NCI-H2227 treated with DMSO at 0.1 percent for 48 hours (cell line): ENCODE results near the gene DVL3.
"Not testable (repeated sequence)": the region's sequence is repeated elsewhere in the genome, so short reads cannot be mapped to it uniquely, and the experiment has no call there.

ENCODE experiments used
- DNase-seq: peaks from one replicate; lab custom pipeline; 2025; lab: John Stamatoyannopoulos, UW

DVL3 gene

DNA sequence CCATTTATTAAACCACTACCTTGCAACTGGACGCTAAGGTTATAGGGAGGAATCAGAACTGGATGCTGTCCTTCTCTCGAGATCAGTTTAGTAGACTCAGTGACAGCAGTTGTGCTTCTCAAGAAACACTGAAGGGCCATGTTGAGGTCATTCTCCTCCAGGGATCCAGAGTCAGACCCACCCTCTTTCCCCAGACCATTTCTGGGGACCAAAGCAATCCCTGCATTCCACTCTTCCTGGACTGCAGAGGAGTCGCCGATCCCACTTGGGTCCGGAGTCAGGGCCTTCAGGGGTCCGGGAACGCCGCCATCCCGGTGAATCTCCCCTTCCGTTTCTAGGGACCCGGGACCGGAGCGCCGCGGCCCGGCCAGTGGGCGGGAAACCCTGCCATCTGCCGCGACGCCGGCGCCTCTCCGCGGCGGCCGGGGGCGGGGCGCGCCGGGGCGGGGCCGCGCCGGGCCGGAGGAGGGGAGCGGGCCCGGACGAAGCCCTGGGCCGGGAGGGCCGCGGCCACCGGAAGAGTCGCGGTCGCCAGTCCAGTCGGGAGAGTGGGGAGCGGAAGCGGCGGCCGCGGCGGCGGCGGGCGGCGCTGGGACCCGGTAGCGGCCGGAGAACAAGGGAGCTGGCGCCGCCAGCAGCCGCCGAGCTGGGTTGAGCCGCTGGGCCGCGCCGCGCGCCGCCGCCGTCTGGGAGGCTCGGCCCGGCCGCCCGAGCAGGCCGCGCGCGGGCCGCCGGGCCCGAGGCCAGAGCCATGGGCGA lies at the start of gene DVL3:
TSS of gene DVL3 (plus strand) at position 493 of the 759 bp plus-strand sequence. CDS start at position 752, 259 bp downstream.
- DNase-seq = peak; percentile 56

DNA sequence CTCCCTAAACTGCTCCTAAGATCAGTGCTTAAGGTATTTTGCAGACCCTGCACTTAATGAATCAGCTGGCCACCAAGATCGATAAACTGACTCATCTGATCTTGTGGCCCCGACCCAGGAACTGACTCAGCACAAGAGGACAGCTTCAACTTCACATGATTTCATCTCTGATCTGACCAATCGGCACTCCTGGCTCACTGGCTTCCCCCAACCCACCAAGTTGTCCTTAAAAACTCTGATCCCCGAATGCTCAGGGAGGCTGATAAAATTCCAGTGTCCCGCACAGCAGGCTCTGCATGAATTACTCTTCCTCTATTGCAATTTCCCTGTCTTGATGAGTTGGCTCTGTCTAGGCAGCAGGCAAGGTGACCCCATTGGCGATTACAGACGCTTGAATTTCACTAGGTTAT lies 44.9 kb upstream of the DVL3 start:
- DNase-seq = peak; percentile 16

DNA sequence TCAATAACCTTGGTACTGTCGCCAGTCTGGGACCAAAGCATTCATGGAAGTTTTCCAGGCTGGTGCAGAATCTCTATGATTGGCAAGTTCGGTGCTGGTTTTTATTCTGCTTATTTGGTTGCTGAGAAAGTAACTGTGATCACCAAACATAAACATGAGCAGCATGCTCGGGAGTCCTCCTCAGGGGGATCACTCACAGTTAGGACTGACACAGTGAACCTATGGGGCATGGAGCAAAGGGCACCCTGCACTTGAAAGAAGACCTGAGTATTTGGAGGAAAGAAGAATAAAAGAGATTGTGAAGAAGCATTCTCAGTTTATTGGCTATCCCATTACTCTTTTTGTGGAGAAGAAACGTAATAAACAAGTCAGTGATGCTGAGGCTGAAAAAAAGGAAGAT lies 39.2 kb upstream of the DVL3 start:
- DNase-seq = no peak

DNA sequence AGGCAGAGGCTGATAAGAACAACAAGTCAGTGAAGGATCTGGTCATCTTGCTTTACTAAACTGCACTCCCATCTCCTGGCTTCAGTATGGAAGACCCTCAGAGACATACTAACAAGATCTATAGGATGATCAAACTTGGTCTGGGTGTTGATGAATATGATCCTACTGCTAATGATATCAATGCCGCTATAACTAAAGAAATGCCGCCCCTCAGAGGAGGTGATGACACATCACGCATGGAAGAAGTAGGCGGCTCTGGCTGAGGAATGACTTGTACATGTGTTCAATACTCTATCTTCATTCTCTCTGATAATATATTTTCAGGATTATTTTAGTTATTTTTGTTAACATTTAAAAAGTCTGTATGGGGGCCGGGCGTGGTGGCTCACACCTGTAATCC lies 37.5 kb upstream of the DVL3 start:
- DNase-seq = no peak

DNA sequence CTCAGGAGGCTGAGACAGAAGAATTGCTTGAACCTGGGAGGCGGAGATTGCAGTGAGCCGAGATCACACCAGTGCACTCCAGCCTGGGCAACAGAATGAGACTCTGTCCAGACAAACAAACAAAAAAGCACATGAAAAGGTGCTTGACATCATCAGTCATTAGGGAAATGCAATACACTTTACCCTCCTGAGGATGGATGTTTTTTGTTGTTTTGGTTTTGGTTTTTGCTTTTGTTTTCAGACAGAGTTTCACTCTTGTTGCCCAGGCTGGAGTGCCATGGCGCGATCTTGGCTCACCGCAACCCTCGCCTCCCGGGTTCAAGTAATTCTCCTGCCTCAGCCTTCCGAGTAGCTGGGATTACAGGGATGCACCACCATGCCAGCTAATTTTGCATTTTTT lies 34.1 kb upstream of the DVL3 start:
- not testable (repeated sequence) for DNase-seq

DNA sequence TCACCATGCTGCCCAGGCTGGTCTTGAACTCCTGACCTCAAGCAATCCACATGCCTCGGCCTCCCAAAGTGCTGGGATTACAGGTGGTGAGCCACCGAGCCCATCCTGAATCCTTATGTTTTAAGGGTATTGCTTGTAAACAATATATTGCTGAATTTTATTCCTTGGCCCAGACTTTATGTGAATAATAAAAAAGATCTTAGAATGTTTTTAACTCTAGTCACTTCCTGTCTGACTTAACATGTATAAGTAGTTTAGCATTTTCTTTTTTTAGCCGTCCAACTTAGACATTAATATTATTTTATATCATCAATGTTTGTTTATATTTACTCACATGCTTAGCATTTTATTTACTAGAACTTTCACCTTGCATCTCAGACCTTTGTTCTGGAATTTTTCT lies 29.2 kb upstream of the DVL3 start:
- DNase-seq = no peak

DNA sequence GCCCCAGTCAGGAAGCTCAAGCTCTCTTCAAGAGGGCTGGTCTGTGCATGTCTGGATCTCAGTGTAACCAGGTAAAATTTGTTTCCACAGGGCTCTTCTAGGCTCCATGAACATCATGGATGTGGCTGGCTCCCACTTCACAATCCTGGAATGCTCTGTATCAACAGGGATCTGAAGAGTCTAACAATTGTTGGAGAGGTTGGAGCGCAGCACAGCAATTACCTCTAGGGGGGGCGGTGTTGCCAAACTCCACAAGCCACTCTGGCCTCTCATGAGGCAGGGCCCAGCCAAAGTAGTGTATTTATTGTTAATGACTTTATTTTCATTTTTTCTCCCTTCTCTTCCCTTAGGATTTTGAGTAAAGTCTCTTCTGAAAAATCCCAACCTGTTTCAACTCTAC lies 26.2 kb upstream of the DVL3 start:
- DNase-seq = peak; percentile 15

DNA sequence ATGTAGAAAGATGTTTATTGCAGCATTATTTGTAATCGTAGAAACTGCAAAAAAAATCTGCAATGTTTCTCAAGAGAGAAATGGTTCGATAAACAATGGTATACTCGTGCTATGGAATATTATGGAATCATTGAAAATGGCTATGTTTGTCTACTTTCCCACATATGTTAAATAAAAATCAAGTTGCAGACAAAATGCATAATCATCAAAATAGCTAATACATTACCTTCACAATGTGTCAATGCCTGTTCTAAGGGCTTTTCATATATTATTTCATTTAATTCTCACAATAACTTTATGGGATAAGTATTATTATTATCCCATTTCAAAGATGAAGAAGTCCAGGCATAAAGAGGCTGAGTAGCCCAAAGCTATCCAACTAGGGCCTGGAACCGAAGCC lies 22.2 kb upstream of the DVL3 start:
- no peak for DNase-seq

DNA sequence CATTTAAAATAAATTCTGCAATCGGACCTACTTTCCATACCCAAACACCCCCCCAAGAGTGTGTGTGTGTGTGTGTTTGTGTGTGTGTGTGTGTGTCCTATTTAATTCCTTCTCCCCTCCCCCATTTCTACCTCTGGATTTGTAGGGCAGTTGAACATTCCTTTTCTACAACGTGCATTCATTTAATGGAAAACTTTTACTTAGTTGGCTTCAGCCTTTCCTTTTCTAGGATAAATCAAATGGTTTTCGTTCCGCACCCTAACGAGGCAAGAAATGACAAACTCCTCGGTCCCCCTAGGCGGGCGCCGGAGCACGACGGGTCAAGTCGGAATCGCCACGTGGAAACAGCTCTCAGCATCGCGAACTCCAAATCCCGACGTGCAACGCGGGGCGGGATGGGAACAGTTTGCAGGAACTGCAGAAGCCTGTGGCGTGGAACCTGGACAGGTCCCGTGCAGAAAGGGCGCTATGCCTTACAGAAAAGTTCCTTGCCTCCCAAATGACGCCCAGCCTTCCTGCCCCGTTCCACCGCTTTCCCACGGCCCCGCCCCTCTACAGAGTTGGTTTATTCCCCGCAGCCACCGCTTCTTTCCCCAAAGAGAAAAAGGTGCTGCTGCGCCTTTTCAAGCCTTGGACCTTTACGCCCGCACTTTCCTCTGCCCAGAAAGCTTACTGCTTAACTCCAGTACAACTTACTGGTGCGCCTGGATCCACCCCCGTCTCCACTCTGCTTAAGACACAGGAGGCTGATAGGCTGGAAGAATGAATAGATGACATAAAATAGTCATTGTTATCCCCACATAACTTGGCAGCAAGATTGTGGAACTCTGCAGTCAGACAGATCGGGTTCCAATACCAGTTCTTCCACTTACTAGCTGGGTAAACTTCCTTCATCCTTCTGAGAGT lies 21.1 kb upstream of the DVL3 start:
- peak; percentile 71 for DNase-seq

DNA sequence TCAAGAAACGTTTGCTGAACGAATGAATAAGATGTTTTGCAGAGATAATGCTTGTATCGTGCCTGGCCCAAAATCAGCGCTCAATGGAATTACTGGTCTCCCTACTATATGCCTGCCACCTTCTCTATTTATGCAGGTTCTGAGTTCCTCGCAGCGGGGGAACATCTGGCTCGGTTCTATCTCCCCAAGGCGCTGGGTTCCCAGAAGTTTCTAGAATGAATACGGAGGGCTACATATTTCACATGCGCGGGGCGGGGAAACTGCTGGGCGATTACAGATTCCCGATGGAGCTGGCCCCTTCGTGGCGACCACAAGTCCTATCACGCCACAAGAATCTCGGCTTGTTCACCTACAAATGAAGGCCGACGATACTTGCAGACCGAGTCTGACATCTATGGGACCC lies 20.4 kb upstream of the DVL3 start:
- DNase-seq = peak; percentile 52

DNA sequence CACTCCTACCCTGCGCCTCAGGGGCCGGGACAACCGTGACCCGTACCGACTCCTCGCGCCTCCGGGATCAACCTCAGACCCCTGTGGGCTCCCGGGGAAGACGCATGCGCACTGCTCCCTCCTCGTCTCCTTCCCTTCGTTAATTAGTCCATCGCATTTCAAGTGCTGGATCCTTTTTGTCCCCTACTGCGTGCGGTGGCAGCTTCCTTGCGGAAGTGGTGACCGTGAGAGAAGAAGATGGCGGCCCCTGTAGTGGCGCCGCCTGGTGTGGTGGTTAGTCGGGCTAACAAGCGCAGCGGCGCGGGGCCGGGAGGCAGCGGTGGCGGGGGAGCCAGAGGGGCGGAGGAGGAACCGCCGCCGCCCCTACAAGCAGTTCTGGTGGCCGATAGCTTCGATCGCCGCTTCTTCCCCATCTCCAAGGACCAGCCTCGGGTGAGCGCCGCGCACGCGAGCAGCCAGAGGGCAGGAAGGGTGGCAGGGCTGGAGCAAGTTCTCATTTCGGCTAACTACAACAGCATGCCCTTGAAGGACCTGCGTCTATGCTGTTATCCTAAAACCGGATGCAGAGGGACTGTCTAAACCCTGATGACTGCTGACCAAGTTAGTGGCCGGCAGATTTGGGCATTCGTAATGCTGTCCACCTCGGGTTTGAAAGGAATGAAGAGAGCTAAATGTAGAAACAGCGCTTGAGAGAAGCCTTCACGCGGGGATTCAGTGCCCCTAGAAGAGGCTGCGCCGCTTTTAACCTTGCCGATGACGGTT lies 19.8 kb upstream of the DVL3 start, which contains the start of gene EIF2B5:
TSS of gene EIF2B5 (plus strand) at position 210 of the 762 bp plus-strand sequence. CDS start at position 238, 28 bp downstream.
- DNase-seq = peak; percentile 89

DNA sequence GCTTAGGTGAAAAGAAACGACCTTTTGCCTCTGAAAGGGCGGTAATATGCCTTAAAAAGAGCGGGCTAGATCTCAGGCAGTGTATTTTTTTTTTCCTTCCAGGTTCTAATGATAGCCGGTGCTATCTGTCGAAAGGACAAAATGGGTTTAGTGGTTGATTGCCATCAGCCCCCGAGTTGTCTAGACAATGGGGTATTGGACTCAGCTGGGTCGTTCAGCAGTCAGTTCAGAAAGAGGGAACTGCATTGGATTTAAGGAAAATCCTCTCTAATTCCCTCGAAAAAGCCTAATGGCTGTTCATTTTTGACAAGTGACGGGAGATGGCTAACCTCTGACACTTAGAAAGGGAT lies 19.3 kb upstream of the DVL3 start:
- no peak for DNase-seq

DNA sequence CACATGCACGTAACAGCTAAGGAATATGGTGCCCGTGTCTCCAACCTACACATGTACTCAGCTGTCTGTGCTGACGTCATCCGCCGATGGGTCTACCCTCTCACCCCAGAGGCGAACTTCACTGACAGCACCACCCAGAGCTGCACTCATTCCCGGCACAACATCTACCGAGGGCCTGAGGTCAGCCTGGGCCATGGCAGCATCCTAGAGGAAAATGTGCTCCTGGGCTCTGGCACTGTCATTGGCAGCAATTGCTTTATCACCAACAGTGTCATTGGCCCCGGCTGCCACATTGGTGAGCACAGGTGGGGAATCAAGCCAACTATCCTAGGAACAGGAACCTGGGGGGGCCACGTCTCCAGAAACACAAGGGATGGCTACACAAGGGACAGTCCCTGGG lies 14.7 kb upstream of the DVL3 start:
- no peak for DNase-seq

DNA sequence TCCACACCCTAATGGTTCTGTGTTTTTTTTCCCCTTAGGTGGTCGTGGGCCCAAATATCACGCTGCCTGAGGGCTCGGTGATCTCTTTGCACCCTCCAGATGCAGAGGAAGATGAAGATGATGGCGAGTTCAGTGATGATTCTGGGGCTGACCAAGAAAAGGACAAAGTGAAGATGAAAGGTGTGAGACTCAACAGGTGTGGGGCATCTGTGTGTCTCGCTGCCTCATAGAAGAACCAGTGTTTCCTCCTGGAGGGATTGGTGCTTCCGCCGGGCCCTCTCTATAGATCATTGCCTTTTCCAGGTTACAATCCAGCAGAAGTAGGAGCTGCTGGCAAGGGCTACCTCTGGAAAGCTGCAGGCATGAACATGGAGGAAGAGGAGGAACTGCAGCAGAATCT lies 13.0 kb upstream of the DVL3 start:
- no peak for DNase-seq

DNA sequence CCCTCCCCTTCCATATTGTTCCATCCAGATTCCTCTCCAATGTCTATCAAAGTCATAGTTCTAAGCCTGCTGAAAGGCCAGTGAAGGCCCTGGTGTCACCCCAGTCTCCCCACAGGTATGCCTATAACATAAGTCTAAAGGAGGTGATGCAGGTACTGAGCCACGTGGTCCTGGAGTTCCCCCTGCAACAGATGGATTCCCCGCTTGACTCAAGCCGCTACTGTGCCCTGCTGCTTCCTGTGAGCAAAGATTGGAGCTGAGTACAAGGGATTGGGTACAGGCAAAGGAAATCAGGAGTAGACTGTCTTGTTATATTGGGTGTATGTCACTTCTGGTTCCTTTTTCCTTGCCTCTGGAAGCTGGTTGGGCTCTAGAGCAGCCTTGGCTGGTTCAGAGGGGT lies 11.8 kb upstream of the DVL3 start:
- no peak for DNase-seq

DNA sequence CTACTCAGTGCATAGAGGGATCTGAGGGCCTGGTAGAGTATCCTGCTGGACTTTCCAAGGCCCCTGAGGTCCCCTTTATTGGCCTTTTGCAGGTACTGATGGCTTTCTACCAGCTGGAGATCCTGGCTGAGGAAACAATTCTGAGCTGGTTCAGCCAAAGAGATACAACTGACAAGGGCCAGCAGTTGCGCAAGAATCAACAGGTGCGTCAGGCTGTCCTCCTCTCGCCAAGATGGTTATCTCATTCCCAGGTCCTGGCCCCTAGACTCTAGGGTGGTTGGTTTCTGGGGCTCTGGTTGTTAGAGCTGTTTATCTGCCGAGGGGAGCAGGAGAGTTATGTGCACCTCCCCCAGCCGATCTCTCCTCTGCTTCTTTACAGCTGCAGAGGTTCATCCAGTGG lies 10.7 kb upstream of the DVL3 start:
- DNase-seq = no peak

DNA sequence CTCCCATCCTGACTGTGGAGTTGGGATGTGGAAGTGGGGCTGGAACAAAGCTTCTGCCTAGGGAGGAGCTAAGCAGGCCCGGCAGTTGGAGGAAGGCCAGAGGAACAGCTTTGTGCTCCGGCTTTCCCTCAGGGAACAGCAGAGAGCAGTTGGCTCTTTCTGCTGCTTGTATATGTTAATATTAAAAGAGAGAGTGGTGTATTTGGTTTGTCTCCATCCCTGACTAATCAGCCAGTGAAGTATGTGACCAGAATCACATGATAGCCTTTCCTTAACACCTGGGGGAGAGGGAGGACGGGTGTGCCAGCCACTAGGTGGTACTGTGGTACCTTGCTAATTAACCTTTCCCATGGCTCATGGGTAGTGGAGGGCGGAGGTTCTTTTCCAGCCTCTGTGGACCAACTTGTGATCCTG lies 10.1 kb upstream of the DVL3 start:
- no peak for DNase-seq

DNA sequence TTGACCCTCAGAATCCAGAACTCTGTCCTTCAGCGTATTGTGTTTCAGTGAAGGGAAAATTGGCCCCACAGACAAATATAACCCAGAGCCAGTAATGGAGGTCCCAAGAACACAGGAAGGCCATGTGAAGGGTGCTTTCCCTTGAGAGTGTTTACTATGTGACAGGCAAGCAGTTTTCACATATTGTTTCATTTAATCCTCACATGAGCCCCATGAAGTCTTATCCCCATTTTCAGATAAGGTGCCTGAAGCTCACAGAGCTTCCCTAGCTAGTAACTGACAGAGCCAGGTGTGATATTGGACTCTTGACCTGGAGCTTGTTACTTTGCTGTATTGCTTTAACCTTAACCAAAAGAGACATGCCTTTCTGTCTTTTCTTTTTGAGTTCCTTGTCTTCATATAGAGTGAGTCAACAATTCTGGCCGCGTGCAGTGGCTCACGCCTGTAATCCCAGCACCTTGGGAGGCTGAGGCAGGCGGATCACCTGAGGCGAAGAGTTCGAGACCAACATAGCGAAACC lies 9.4 kb upstream of the DVL3 start:
- DNase-seq = no peak

DNA sequence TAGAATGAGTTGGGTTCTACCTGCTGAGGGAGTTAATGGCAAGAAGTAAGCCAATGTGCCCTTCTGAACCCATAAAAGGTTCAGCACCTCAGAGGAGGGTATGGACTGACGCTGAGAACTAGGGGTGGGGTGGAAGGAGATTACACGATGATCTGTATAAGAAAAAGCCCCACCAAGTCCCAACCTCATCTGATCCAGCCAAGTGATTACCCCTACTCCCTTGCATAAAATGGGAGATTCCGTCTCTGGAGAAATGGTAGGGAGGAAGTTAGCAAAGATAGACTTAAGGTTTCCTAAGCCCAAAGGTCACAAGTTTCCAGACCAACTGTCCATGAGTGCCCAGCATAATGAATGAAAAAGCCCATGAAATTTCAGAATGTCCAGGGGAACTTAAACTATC lies 7.1 kb upstream of the DVL3 start:
- no peak for DNase-seq

DNA sequence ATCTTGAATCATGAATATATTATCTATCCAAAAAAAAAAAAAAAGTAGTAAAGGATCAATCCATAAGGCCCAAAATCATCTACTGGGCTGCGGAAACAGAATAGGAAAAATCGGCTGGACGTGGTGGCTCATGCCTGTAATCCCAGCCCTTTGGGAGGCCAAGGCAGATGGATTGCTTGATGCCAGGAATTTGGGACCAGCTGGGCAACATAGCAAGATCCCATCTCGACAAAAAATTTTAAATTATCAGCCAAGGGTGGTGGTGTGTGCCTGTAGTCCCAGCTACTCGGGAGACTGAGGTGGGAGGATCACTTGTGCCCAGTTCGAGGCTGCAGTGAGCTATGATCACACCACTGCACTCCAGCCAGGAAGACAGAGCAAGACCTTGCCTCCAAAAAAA lies 6.1 kb upstream of the DVL3 start:
- DNase-seq = no peak

DNA sequence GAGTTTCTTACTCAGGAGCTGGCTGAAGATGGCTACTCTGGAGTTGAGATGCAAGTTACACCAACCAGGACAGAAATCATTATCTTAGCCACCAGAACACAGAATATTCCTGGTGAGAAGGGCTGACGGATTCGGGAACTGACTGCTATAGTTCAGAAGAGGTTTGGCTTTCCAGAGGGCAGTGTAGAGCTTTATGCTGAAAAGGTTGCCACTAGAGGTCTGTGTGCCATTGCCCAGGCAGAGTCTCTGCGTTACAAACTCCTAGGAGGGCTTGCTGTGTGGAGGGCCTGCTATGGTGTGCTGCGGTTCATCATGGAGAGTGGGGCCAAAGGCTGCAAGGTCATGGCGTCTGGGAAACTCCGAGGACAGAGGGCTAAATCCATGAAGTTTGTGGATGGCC lies 5.4 kb upstream of the DVL3 start:
- DNase-seq = not testable (repeated sequence)
